GM18498 (cell line): ENCODE measurements around the gene AKIP1.
"Not testable (repeated sequence)": the region's sequence is repeated elsewhere in the genome, so short reads cannot be mapped to it uniquely, and the experiment has no call there.

Source experiments
- ATAC-seq: cut with Tn5 transposase; IDR thresholded peaks from one replicate; pipeline ENCODE4 v1.9.1; 2021; ENCODE audit warnings: mild to moderate bottlenecking, moderate library complexity; ENCODE audit not compliant: unreplicated experiment

AKIP1 gene

GRCh38 chr11:8914661-8915018 is 3.7 kb downstream of the AKIP1 start:
- no peak for ATAC-seq

GRCh38 chr11:8917157-8917825 is 6.3 kb downstream of the AKIP1 start:
- ATAC-seq: no peak

- ATAC-seq: no peak
Measured at GRCh38 chr11:8922691-8923090, 11.7 kb downstream of the AKIP1 start.

GRCh38 chr11:8925711-8926110 is 14.7 kb downstream of the AKIP1 start:
- ATAC-seq: no peak

GRCh38 chr11:8926236-8926635 is 15.2 kb downstream of the AKIP1 start:
- ATAC-seq: no peak

GRCh38 chr11:8927233-8927632 is 16.2 kb downstream of the AKIP1 start:
- ATAC-seq: no peak

GRCh38 chr11:8928205-8928604 is 17.2 kb downstream of the AKIP1 start:
- no peak for ATAC-seq

- no peak for ATAC-seq
Measured at GRCh38 chr11:8928981-8929615, 18.1 kb downstream of the AKIP1 start.

DNA sequence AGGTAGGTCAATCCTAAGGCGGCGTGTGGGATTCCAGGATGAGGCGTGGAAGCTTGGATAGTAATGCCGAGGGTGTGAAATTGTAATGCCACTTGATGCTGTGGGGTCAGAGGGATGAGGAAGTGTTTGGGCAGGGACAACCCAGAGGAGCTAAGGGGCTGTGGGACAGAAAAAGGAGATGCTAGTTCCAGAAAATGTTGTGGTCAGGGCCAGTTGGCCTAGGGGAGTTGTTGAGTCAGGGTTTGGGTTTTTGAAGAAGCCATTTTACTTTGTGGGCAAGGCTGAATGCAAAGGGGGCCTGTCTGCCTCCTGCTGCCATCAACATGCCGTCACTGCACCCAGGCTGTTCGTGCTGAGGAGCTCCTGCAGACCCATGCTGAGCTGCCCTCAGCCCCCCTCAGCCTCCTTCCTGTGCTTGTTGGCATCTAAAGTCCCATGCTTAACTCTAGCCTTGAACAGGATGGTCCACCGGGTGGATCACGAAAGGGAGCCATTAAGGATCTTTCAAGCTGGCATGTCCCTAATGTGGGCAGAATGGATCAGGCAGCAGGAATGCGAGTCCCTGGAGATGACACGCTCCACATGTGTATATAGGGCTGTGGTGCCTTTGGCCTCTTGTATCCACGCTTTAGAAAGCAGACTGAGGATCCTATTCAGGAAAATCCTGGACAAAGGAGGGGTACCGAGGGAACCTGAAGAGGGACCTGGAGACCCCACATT is 19.6 kb downstream of the AKIP1 start:
- ATAC-seq: no peak

DNA sequence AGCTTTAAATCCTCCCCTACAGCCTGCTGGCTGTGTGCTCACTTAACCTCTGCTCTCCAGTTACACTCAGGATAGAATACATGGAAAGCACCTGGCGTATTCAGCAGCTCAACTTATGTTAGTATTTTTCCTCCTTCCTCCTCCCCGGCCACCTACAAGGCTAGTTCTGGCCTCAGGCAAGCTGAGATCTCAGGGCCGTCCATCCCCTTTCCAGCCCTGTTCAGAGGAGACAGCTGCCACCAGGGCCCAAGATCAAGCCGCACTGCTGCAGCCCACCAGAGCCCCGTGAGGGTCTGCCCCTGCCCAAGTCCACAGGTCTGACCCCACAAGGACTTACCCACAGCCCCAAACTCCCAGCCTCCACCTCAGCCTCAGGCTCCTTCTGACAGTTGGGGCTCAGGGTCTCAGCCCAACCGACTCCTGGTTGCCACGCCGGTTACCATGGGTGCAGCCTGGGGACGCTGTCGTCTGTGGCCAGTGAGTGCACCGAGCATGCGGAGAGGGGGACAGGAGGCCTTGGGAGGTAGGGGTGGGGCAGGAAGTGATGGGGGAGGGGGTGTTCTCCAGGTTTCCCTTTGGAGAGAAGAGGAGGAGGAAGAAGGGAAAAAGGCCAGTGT is 21.7 kb downstream of the AKIP1 start, which contains the start of gene C11orf16:
Gene C11orf16 (minus strand): TSS at position 384 of the 617 bp plus-strand sequence. CDS start 639 bp downstream, outside the sequence.
- ATAC-seq: no peak

DNA sequence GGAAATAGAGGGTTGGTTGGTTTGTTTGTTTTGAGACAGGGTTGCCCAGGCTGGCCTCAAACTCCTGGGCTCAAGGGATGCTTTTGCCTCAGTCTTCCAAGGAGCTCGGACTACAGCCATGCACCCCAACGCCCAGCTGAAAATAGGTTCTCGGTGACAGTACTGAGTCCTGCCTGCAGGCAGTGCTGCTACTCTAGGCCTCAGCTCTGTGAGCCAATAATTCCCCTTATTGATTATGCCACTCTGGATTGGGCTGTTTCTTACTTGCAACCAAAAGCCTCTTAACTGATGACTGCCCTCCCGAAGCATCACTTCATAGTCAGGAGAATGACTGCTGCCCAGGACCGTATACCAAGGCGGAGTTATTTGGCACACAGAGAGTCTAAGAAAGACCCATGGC is 22.9 kb downstream of the AKIP1 start:
- no peak for ATAC-seq

GRCh38 chr11:8934742-8935488 is 23.9 kb downstream of the AKIP1 start:
- ATAC-seq: no peak

GRCh38 chr11:8935789-8936188 is 24.8 kb downstream of the AKIP1 start:
- not testable (repeated sequence) for ATAC-seq

DNA sequence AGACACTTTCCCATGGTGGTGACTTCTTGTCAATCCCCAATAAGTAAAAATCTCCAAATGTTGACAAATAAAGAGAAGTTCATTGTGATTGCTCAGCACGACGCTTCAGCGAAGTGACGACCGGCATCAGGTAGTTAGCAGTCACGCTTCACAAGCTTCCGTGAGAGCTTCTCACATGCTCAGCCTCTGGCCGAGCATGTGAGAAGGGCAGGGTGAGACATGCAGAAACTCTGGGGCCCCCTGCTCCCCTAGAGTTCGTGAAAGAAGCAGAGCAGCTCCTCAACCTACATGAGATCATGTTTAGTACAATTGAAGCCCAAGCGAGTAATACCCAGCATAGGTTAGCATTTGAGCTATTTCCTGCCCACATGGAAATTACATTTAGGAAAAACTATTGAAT is 26.2 kb downstream of the AKIP1 start:
- ATAC-seq: no peak

DNA sequence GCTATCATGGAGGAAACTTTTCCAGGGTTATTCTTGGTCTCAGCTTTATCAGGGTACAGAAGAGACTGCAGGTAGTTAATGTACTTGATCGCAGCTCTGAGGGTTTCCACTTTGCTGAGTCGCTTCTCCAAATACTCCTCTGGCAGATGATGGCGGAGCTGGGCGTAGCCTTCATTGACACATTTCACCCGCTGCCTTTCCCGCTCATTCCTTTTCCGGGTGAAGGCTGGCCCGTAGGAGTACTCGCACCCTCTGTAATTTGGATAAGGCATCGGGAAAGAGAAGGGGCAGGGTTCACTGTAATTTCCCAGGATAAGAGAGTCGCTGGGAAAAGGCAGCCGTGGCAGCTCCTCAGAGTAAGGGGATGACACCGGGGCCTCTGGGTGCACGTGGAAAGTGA is 26.7 kb downstream of the AKIP1 start:
- no peak for ATAC-seq

- no peak for ATAC-seq
Measured at GRCh38 chr11:8941341-8942103, 30.5 kb downstream of the AKIP1 start.

DNA sequence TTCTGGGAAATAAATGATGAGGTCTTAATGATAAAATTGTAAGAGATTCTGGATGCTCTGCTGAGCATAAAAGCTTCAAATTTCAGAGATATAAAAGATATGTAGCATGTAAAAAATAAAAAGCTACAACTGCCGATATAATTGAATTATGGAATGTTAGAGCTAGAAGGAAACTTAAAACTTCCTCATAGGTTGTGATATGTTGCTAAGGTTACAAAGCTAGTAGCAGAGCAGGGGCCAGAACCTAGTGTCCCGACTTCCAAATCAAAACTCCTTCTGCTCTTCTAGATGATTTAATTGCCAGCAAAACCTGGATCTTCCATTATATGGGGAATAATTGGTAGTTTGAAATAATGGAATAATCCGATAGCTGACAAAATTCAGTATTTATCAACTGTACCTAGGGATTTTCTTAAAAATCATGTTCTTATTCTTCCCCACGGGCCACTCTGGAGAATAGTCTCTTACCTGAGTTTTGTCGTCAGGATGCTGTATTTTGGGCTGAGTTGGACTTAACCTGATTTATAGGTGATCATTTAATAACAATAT is 31.6 kb downstream of the AKIP1 start, which contains the start of gene ASCL3:
Gene ASCL3 (minus strand): TSS at position 499 of the 549 bp plus-strand sequence. CDS start 4,855 bp downstream, outside the sequence.
- no peak for ATAC-seq

DNA sequence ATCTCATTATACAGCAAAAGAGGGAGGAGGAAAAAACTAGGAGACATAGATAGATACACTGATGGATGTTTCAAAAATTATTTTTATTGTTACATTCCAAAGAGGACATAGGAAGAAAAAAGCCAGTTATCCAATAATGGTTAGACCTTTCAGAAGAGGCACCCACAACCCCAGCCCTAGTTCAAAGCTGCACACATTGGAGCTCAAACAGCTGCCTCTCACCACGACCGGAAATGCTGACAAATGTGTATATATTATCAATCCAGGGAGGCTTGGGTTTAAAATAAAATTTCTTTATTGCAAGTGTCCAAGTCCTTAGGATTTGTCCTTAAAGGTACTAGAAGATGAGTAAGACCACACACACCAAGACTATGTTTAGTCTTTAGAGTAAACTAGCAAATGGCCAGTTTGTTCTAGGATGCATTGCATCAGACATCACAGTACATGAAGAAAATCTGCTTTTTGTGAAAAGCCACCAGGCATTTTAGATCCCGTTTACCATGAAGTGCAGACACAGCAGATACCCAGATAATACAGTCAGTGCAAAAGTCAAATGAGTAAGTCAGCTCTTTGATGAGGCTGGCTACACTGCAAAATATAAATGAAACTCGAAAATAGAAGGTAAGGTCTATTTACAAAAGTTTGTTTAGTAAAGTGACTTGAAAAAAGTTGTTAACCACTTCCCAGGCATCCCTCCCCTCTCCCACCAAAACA is 36.4 kb downstream of the AKIP1 start:
- ATAC-seq: no peak

DNA sequence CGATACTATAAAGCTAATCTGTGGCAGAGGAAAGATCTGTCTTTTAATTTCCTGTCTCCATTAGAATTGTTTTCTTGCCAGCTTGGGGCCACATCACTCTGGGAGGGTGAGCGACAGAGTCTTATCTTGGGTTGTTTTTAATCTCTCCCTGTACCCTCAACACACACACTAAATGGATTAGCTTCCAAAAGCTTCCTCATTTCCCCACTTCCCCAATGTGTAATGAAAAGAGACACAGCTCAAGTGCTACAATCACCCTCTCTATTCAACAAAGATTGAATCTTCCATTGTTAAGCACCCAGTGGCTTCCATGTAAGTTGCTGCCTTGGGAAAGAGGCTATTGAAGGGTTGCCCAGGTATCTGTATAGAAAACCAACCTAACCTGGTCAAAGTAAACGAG is 37.9 kb downstream of the AKIP1 start:
- ATAC-seq: no peak
